Small intestine (tissue), 16 donors: ENCODE data around the gene TCHH. TPM values are rescaled to one million over a fixed set of nuclear protein-coding genes. Genes with fewer than 3 reads are reported as not detected.

ENCODE experiments used
- DNase-seq, 2 donors: peaks; one replicate each; pipeline versions ENCODE4 v3.0.0 to v3.0.0-alpha.2; 2013
- FAIRE-seq: peaks from 2 replicates; lab custom pipeline; 2012; peaks lifted over from hg19 to GRCh38; lab: Jason Lieb, UNC
- H3K27ac ChIP-seq, 3 donors: one replicate each; pipeline ENCODE4 v1.5.1; 2013; ENCODE audit warnings: low read length in 2 of 3, mild to moderate bottlenecking in 2 of 3, control low read depth in 1 of 3, inconsistent platforms in 1 of 3, low read depth in 1 of 3, moderate library complexity in 1 of 3
- H3K27me3 ChIP-seq, 3 donors: one replicate each; pipeline ENCODE4 v1.6.1; 2013; ENCODE audit warnings: low read length in 3 of 3, inconsistent platforms in 1 of 3; ENCODE audit not compliant: control insufficient read depth in 3 of 3, insufficient read depth in 3 of 3
- H3K36me3 ChIP-seq, 3 donors: one replicate each; pipeline ENCODE4 v1.6.1; 2013; ENCODE audit warnings: low read length in 3 of 3, inconsistent platforms in 1 of 3, low read depth in 1 of 3, mild to moderate bottlenecking in 1 of 3, moderate library complexity in 1 of 3; ENCODE audit not compliant: control insufficient read depth in 3 of 3, insufficient read depth in 2 of 3
- H3K4me1 ChIP-seq, 3 donors: one replicate each; pipeline ENCODE4 v1.6.1; 2013; ENCODE audit warnings: low read length in 2 of 3, inconsistent platforms in 1 of 3, low read depth in 1 of 3, mild to moderate bottlenecking in 1 of 3, moderate library complexity in 1 of 3; ENCODE audit not compliant: control insufficient read depth in 3 of 3, insufficient read depth in 2 of 3
- H3K4me3 ChIP-seq, 3 donors: one replicate each; pipeline ENCODE4 v1.5.1; 2013; ENCODE audit warnings: low read length in 3 of 3, control low read depth in 1 of 3, inconsistent platforms in 1 of 3, low read depth in 1 of 3, mild to moderate bottlenecking in 1 of 3, moderate library complexity in 1 of 3
- H3K9me3 ChIP-seq, 2 donors: one replicate each; pipeline ENCODE4 v1.6.1; 2013; ENCODE audit warnings: low read depth in 1 of 2, low read length in 1 of 2; ENCODE audit not compliant: control insufficient read depth in 2 of 2, insufficient read depth in 1 of 2
- whole genome bisulfite sequencing, 3 donors: extraction: QIAGEN DNeasy Blood & Tissue Kit; methylation state at CpG; one replicate each; pipeline ENCODE4 v1.1.7; 2013; 5-methylcytosine and 5-hydroxymethylcytosine counted together
- long read RNA-seq, 10 donors: transcript quantifications; one replicate each; lab custom pipeline, GENCODE V29; 2026
- polyA plus RNA-seq, 4 donors: library from polyadenylated mRNA; stranded (reverse) in 3 of 4; unstranded in 1 of 4; fragments of 200-250 nt in 3 of 4; fragments of 120-200 nt in 1 of 4; gene quantifications; one replicate each; pipeline versions ENCODE4 v1.2.1 to v1.2.3, GENCODE V29; 2013
- donor health status: healthy with polysubstance abuse.
- donor health status: control.
- donor health status: control.
- donor health status: Bipolar disorder and iron deficiency.
- donor health status: healthy.

Gene TCHH, protein sequence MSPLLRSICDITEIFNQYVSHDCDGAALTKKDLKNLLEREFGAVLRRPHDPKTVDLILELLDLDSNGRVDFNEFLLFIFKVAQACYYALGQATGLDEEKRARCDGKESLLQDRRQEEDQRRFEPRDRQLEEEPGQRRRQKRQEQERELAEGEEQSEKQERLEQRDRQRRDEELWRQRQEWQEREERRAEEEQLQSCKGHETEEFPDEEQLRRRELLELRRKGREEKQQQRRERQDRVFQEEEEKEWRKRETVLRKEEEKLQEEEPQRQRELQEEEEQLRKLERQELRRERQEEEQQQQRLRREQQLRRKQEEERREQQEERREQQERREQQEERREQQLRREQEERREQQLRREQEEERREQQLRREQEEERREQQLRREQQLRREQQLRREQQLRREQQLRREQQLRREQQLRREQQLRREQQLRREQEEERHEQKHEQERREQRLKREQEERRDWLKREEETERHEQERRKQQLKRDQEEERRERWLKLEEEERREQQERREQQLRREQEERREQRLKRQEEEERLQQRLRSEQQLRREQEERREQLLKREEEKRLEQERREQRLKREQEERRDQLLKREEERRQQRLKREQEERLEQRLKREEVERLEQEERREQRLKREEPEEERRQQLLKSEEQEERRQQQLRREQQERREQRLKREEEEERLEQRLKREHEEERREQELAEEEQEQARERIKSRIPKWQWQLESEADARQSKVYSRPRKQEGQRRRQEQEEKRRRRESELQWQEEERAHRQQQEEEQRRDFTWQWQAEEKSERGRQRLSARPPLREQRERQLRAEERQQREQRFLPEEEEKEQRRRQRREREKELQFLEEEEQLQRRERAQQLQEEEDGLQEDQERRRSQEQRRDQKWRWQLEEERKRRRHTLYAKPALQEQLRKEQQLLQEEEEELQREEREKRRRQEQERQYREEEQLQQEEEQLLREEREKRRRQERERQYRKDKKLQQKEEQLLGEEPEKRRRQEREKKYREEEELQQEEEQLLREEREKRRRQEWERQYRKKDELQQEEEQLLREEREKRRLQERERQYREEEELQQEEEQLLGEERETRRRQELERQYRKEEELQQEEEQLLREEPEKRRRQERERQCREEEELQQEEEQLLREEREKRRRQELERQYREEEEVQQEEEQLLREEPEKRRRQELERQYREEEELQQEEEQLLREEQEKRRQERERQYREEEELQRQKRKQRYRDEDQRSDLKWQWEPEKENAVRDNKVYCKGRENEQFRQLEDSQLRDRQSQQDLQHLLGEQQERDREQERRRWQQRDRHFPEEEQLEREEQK (N-terminal part only)
- polyA plus RNA-seq: under 1 TPM in 2 of 4 donors, not detected in 2; 0.12 to 0.27 TPM
- long read RNA-seq, donor 1: 0 reads
- long read RNA-seq, donor 2: 0 reads
- long read RNA-seq, donor 3: 0 reads
- long read RNA-seq, donor 4: 0 reads
- long read RNA-seq, donor 5: 0 reads
- long read RNA-seq, donor 6: 0 reads
- long read RNA-seq, donor 7: 0 reads
- long read RNA-seq, donor 8: 0 reads
- long read RNA-seq, donor 9: 0 reads
- long read RNA-seq, donor 10: 0 reads

DNA sequence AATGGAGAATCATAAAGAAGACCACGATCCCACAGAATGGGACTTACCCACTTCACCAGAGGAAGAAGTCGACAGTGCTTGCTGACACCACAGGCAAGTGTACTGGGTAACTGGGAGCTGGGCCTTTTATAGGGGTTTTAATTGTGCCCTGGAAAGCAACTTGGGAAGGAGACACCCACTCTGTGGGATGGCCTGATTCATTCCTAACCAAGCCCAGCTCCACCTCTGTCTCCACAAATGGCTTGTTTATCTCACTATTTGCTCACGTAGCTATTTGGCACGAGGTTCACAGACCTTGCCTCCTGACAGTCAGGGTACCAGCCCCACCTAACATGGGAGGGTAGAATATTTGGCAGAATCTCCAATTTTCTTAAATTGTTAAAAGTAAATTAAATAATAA lies at the start of gene TCHH:
TSS of gene TCHH (minus strand) at position 101 of the 400 bp plus-strand sequence. CDS start 1,364 bp downstream, outside the sequence.
- 46 to 52% (median 48%) methylated on average over 4 of the region's 4 CpGs for WGBS, 3 donors
- peaks cover 0 to 20% (median 3%) of the 10 kb centered on the region in 3 donors for H3K4me1 ChIP-seq
- peaks cover 0 to under 1% of the 10 kb centered on the region in 2 donors for H3K9me3 ChIP-seq
- peaks cover 0 to 59% (median 18%) of the 10 kb centered on the region in 3 donors for H3K27me3 ChIP-seq
- H3K4me3 ChIP-seq: no peak within 1 kb of the TSS
- H3K36me3 ChIP-seq: no peaks in the 10 kb centered on the region
- no peak for DNase-seq
- FAIRE-seq: no peak
- H3K27ac ChIP-seq: no peak within 1 kb of the TSS

DNA sequence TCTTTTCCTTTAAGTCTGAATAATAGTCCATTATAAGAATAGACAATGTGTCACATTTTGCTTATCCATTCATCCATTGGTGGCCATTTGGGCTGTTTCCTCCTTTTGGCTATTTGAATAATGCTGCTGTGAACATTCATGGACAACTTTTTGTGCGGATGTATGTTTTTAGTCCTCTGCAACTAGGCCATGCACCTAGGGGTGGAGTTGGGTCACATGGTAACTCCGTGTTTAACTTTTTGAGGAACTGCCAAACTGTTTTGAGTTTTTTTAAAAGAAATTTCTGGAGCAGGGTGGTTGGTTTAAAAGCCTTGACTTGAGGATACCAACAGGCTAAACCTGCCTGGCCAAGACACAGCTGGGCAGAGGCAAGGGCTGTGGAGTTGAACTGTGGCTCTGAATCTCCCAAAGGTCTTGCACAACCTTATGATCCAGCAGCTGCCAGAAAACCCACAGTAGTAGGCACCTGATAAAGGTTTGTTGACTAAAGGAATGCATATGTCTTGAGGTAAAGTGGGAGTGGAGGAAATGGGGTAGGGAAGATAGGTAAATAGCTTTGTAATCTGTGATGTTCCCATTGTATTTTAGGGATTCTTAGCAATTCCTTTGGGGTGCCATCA lies 49.4 kb upstream of the TCHH start:
- Histone ChIP-seq H3K9me3 (no peaks in the 10 kb centered on the region), H3K4me3 (no peak overlapping the region), H3K27ac (no peak overlapping the region), H3K4me1 (no peaks in the 10 kb centered on the region), H3K36me3 (no peaks in the 10 kb centered on the region), H3K27me3 (no peaks in the 10 kb centered on the region)
- FAIRE-seq: no peak
- WGBS, 3 donors: 68 to 75% (median 72%) methylated on average over 2 of the region's 2 CpGs
- no peak for DNase-seq

DNA sequence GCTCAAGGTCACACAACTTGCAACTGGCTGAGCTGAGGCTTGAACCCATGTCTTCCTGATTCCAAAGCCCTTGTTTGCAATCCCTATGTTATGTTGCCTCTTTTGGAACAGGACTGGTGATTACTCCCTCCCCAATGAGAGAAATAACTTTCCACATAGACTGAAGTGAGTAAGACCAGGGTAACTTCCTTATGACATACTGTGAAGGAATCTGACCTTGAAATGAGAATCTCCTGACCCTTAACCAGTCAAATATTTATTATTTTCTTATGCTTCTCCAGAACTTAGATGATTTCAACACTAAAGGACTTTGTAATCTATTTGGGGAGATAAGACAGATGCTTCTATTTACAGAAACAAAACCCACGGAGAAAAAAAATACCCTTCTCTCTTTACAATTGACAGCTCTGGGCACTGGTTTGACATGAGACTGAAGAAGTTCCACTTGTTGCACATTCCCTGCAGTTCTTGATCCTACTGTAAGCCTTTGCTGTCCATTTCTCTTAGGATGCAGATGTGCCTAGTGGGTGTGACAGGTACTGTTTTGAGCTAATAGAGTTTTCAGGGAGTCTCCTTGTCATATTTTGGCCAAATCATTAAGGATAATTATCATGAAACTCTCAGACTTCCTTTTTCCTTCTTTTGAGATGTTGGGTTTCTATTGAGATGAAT lies 47.7 kb upstream of the TCHH start:
- no peak for FAIRE-seq
- Histone ChIP-seq H3K27me3 (no peaks in the 10 kb centered on the region), H3K27ac (no peak overlapping the region), H3K4me3 (no peak overlapping the region), H3K4me1 (no peaks in the 10 kb centered on the region), H3K9me3 (no peaks in the 10 kb centered on the region), H3K36me3 (no peaks in the 10 kb centered on the region)
- DNase-seq: peak in 1 of 2 donors; percentile 26
- 18 to 35% (median 31%) methylated on average over 1 of the region's 1 CpG for WGBS, 3 donors

DNA sequence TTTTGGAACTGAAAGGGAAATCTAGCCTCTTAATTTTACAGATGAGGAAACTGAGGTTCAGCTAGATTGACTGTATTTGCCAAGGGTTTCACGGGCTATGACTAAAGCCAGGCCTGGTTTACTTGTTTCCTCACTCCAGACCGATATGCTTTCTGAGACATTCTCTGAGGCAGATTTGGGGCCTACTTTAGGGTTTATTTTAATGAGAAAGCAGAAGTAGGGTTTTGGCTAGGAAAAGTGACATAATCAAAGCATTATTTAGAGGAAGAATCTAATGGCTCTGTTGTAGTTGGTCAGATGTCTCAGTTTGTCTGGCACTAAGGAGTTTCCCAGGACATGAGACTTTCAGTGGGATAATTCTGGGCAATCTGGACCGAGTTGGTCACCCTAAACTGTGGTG lies 45.3 kb upstream of the TCHH start:
- 64 to 80% (median 73%) methylated on average over 3 of the region's 3 CpGs for whole genome bisulfite sequencing, 3 donors
- Histone ChIP-seq H3K27me3 (no peaks in the 10 kb centered on the region), H3K4me1 (no peaks in the 10 kb centered on the region), H3K27ac (no peak overlapping the region), H3K4me3 (no peak overlapping the region), H3K36me3 (no peaks in the 10 kb centered on the region), H3K9me3 (no peaks in the 10 kb centered on the region)
- no peak for DNase-seq
- no peak for FAIRE-seq

DNA sequence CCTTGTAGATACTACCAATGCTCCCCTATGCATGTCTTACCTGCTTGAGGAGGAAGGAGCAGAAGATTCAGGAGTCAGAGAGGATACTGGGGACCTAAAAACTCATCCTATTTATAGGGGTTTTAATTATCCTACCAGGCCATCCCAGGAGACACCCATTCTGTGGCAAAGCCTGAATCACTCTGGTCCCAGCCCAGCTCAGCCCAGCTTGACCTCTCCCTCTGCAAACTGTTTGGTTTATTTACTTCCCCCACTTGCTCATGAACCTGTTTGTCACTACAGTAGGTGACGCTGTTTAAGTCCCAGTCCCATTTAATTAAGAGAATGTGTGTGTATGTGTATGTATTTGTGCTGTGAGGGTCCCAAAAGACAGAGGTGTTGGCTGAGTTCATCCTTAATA lies 43.9 kb upstream of the TCHH start, which contains the start of gene RPTN:
TSS of gene RPTN (minus strand) at position 85 of the 400 bp plus-strand sequence. CDS start 1,339 bp downstream, outside the sequence.
- H3K36me3 ChIP-seq: no peaks in the 10 kb centered on the region
- no peaks in the 10 kb centered on the region for H3K4me1 ChIP-seq
- no peak within 1 kb of the TSS for H3K27ac ChIP-seq
- no peak for DNase-seq
- no peaks in the 10 kb centered on the region for H3K27me3 ChIP-seq
- WGBS, 3 donors: 84 to 88% (median 86%) methylated on average over 1 of the region's 1 CpG
- no peaks in the 10 kb centered on the region for H3K9me3 ChIP-seq
- H3K4me3 ChIP-seq: no peak within 1 kb of the TSS
- no peak for FAIRE-seq

DNA sequence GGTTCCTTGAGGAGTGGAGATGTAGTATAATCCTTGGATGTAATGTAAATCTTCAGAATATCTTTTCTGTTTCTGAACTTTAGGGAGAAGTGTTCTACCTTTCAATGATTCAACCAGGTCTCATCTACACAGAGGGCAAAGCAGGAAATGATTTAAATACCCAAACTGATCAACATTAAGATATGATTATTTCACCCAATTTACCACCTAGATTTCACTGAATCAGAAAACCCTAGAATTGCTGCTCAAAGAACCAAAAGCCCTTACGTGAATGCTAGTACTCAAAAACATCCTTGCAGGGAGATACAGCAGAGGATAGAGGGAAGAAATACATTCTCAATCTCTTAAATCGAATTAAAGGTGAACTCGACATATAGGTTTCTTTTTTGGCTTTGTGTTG lies 38.8 kb upstream of the TCHH start:
- peaks cover 0 to 1% of the 10 kb centered on the region in 2 donors for H3K9me3 ChIP-seq
- DNase-seq (no peak), FAIRE-seq (no peak)
- no peak overlapping the region for H3K27ac ChIP-seq
- no peaks in the 10 kb centered on the region for H3K36me3 ChIP-seq
- no peak overlapping the region for H3K4me3 ChIP-seq
- H3K4me1 ChIP-seq: no peaks in the 10 kb centered on the region
- peaks cover 0 to 3% (median 0%) of the 10 kb centered on the region in 3 donors for H3K27me3 ChIP-seq
- 75 to 87% (median 79%) methylated on average over 3 of the region's 3 CpGs for WGBS, 3 donors

DNA sequence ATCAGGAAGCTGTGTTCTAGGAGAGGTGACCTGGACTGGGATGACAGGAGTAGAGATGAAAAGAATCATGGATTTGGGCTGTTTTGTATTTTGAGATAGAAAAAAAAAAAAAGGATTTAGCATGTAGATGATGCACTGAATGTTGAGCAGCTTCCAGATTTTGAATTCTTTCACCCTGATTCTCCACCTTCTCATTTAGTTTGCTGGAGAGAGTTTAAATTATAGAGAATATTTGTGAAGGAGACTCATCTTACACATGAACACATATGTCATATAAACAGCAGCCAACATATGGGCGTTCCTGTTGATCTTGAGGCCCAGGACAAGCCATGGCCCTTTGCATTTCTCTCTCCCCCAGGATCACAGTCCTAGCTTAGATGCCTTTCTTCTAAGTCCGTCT lies 36.4 kb upstream of the TCHH start:
- DNase-seq (no peak), FAIRE-seq (no peak)
- Histone ChIP-seq H3K27ac (no peak overlapping the region), H3K27me3 (peaks cover 0 to 3% (median 0%) of the 10 kb centered on the region in 3 donors), H3K9me3 (peaks cover 0 to 12% of the 10 kb centered on the region in 2 donors), H3K36me3 (no peaks in the 10 kb centered on the region), H3K4me1 (no peaks in the 10 kb centered on the region), H3K4me3 (no peak overlapping the region)
- 48 to 61% (median 59%) methylated on average over 2 of the region's 2 CpGs for WGBS, 3 donors
